22Rv1 (cell line): Measurements from ENCODE around the gene KNCN.

Experiments
- CTCF ChIP-seq: fragments of 450-650 bp; IDR thresholded peaks from 2 replicates; pipeline ENCODE4 v1.5.1; 2017; ENCODE audit warnings: mild to moderate bottlenecking
- ZFX ChIP-seq: fragments of 450-650 bp; IDR thresholded peaks from 2 replicates; pipeline ENCODE4 v1.6.1; 2017; ENCODE audit warnings: antibody characterized with exemption, borderline replicate concordance

GRCh38 chr1:46532498-46533178 is 18.8 kb downstream of the KNCN start:
- TF ChIP-seq CTCF (peak; percentile 86), ZFX (no peak)
